ENCODE measurements around the gene TMPRSS3.

DNA sequence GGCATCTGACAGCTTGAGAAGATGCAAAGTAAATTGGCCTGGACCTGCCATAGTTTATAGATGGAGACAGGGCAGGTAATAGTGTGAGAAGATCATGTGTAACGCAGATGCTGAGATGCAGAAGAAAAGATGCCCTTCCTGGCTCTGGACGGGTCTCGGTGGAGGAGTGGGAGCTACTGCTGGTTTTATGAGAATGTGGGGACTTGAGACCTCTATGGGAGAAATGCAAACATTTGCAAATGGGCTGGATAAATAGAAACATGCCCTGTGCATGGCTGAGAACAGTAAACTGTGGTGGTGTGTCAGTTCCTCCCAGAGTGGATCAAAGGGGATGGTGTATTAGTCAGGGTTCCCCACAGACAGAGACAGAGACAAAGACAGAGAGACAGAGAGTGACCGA is 29.7 kb upstream of the TMPRSS3 start:
- TF ChIP-seq, protein P1, sequence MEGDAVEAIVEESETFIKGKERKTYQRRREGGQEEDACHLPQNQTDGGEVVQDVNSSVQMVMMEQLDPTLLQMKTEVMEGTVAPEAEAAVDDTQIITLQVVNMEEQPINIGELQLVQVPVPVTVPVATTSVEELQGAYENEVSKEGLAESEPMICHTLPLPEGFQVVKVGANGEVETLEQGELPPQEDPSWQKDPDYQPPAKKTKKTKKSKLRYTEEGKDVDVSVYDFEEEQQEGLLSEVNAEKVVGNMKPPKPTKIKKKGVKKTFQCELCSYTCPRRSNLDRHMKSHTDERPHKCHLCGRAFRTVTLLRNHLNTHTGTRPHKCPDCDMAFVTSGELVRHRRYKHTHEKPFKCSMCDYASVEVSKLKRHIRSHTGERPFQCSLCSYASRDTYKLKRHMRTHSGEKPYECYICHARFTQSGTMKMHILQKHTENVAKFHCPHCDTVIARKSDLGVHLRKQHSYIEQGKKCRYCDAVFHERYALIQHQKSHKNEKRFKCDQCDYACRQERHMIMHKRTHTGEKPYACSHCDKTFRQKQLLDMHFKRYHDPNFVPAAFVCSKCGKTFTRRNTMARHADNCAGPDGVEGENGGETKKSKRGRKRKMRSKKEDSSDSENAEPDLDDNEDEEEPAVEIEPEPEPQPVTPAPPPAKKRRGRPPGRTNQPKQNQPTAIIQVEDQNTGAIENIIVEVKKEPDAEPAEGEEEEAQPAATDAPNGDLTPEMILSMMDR (IDR thresholded peaks at IDR 0.05): no peak
- TF ChIP-seq, protein P2, sequence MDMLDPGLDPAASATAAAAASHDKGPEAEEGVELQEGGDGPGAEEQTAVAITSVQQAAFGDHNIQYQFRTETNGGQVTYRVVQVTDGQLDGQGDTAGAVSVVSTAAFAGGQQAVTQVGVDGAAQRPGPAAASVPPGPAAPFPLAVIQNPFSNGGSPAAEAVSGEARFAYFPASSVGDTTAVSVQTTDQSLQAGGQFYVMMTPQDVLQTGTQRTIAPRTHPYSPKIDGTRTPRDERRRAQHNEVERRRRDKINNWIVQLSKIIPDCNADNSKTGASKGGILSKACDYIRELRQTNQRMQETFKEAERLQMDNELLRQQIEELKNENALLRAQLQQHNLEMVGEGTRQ (IDR thresholded peaks at IDR 0.05; ENCODE audit: borderline replicate concordance, low read depth, low read length): no peak
- TF ChIP-seq EP300 (IDR thresholded peaks at IDR 0.05; ENCODE audit: borderline replicate concordance in 1 of 2, low read depth in 1 of 2, low read length in 1 of 2) (no peak), JUND (IDR thresholded peaks at IDR 0.05) (no peak), TCF12 (IDR thresholded peaks at IDR 0.05) (no peak), MXI1 (IDR thresholded peaks at IDR 0.05; ENCODE audit: low read depth, low read length) (no peak)
